HL-60 (cell line): Measurements from ENCODE around the gene OR10C1.

Experiments used
- DNase-seq, 2 experiments: peaks; one replicate each; pipeline ENCODE4 v3.0.0-alpha.2; 2010 to 2020; ENCODE audit warnings: low read depth in 1 of 2, low spot score in 1 of 2
- H3K27ac ChIP-seq: fragments of 250-450 bp; sonication (Bioruptor Pico); replicated peaks from 2 replicates; pipeline ENCODE4 v1.5.1; 2020; ENCODE audit warnings: mild to moderate bottlenecking, moderate library complexity
- H3K27me3 ChIP-seq: fragments of 250-450 bp; sonication (Bioruptor Pico); 2 replicates; pipeline ENCODE4 v1.5.1; 2021; ENCODE audit warnings: mild to moderate bottlenecking, moderate library complexity; ENCODE audit not compliant: insufficient read depth, poor library complexity, severe bottlenecking
- H3K4me3 ChIP-seq: replicated peaks from 2 replicates; pipeline ENCODE4 v1.5.1; 2011; ENCODE audit warnings: mild to moderate bottlenecking, control low read depth, low read length; ENCODE audit not compliant: insufficient read depth
- GABPA ChIP-seq: IDR thresholded peaks from 2 replicates; pipeline ENCODE4 v1.6.1; 2012; ENCODE audit warnings: low read depth
- POLR2AphosphoS5 ChIP-seq: IDR thresholded peaks from 2 replicates; pipeline ENCODE4 v1.6.1; 2012; ENCODE audit warnings: low read depth
- SPI1 ChIP-seq: IDR thresholded peaks from 2 replicates; pipeline ENCODE4 v1.6.1; 2012; ENCODE audit warnings: low read depth, mild to moderate bottlenecking, borderline replicate concordance
- TF ChIP-seq, protein P1 (sequence below): IDR thresholded peaks from 2 replicates; pipeline ENCODE4 v1.6.1; 2012; ENCODE audit warnings: low read depth; ENCODE audit not compliant: insufficient replicate concordance
- TF ChIP-seq, protein P2 (sequence below): IDR thresholded peaks from one replicate; pipeline ENCODE4 v1.5.1; 2011; ENCODE audit warnings: low read length, control low read depth, inconsistent platforms; ENCODE audit not compliant: insufficient read depth

Gene OR10C1

GRCh38 chr6:29451471-29452193 lies 12.5 kb downstream of the OR10C1 start:
- Histone ChIP-seq H3K27me3 (no peaks in the 10 kb centered on the region), H3K27ac (no peak overlapping the region), H3K4me3 (no peak overlapping the region)
- TF ChIP-seq, protein P1, sequence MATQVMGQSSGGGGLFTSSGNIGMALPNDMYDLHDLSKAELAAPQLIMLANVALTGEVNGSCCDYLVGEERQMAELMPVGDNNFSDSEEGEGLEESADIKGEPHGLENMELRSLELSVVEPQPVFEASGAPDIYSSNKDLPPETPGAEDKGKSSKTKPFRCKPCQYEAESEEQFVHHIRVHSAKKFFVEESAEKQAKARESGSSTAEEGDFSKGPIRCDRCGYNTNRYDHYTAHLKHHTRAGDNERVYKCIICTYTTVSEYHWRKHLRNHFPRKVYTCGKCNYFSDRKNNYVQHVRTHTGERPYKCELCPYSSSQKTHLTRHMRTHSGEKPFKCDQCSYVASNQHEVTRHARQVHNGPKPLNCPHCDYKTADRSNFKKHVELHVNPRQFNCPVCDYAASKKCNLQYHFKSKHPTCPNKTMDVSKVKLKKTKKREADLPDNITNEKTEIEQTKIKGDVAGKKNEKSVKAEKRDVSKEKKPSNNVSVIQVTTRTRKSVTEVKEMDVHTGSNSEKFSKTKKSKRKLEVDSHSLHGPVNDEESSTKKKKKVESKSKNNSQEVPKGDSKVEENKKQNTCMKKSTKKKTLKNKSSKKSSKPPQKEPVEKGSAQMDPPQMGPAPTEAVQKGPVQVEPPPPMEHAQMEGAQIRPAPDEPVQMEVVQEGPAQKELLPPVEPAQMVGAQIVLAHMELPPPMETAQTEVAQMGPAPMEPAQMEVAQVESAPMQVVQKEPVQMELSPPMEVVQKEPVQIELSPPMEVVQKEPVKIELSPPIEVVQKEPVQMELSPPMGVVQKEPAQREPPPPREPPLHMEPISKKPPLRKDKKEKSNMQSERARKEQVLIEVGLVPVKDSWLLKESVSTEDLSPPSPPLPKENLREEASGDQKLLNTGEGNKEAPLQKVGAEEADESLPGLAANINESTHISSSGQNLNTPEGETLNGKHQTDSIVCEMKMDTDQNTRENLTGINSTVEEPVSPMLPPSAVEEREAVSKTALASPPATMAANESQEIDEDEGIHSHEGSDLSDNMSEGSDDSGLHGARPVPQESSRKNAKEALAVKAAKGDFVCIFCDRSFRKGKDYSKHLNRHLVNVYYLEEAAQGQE = no peak
- TF ChIP-seq SPI1 (no peak), POLR2AphosphoS5 (no peak)
- no peak for DNase-seq

DNA sequence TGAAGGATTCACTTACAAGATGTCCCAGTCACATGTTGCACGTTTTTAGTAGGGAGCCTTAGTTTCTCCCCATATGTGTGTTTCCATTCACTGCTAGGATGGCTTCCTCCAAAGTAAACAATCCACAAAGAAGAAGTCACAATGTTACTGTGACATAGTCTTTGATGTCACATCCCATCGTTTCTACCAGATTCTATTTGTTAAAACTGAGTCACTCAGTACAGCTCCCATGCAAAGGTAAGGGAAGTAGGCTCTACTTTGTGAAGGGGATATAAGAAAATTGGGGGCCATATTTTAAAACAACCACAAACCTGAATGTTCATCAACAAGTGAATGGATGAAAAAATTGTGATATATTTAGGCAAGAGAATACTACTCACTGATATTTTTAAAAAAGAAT lies 17.9 kb downstream of the OR10C1 start, which contains the start of the genes OR11A1 and OR2H1:
TSS of gene OR11A1 (minus strand) at position 101 of the 400 bp plus-strand sequence. CDS start 29,430 bp downstream, outside the sequence.
TSS of gene OR2H1 (plus strand) at position 185 of the 400 bp plus-strand sequence. CDS start 4,615 bp downstream, outside the sequence.
- no peak within 1 kb of the TSS for H3K27ac ChIP-seq
- TF ChIP-seq, protein P2, sequence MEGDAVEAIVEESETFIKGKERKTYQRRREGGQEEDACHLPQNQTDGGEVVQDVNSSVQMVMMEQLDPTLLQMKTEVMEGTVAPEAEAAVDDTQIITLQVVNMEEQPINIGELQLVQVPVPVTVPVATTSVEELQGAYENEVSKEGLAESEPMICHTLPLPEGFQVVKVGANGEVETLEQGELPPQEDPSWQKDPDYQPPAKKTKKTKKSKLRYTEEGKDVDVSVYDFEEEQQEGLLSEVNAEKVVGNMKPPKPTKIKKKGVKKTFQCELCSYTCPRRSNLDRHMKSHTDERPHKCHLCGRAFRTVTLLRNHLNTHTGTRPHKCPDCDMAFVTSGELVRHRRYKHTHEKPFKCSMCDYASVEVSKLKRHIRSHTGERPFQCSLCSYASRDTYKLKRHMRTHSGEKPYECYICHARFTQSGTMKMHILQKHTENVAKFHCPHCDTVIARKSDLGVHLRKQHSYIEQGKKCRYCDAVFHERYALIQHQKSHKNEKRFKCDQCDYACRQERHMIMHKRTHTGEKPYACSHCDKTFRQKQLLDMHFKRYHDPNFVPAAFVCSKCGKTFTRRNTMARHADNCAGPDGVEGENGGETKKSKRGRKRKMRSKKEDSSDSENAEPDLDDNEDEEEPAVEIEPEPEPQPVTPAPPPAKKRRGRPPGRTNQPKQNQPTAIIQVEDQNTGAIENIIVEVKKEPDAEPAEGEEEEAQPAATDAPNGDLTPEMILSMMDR = no peak
- TF ChIP-seq, protein P1 = no peak
- TF ChIP-seq POLR2AphosphoS5 = no peak
- TF ChIP-seq SPI1 = no peak
- TF ChIP-seq GABPA = no peak

DNA sequence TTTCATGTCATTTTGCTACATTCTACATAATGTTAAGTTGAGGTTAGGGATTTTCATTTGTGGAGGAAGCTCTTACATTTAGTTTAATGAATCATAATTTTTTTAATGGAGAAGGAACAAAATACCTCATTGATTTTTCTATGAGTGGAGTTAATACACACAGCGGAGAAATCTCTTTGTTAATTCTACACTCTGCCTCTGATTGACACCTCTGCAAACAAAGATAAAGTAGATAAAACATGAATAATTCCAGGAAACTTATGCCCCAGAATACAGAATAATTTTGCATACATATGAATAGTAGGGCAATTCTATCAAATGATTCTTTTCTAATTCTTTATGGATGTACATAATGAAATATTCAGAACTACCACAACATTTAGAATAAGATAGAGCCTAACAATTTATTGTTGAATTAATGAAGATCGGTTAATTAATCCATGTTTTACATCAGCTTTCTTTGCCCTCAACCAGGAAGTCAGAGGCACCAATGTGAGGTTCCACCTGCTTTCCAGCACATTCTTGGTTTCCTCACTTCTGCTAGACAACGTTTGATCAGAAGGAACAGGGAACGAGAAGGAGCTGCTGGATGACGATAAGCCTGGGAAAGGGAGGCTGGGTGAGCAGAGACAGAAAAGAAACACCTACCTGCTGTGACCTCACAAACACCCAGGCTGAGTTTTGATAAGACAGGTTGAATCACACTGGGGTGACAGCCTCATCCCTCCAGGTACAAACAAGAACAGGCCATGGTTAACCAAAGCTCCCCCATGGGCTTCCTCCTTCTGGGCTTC lies 22.1 kb downstream of the OR10C1 start:
- Histone ChIP-seq H3K27me3 (no peaks in the 10 kb centered on the region), H3K4me3 (no peak overlapping the region), H3K27ac (no peak overlapping the region)
- TF ChIP-seq SPI1 (no peak), GABPA (no peak), POLR2AphosphoS5 (no peak)
- TF ChIP-seq, protein P1 = no peak
- TF ChIP-seq, protein P2 = no peak
- DNase-seq = no peak

More for the DNA sequence above, 17.9 kb downstream of the OR10C1 start, which contains the start of the genes OR11A1 and OR2H1:
- DNase-seq = no peak
- Histone ChIP-seq H3K27me3 (no peaks in the 10 kb centered on the region), H3K4me3 (no peak within 1 kb of the TSS)
